Osteoblast (primary cell): ENCODE data around the gene PRCP. TPM values are rescaled to one million over a fixed set of nuclear protein-coding genes. Genes with fewer than 3 reads are reported as not detected.
"Not testable (repeated sequence)": the region's sequence is repeated elsewhere in the genome, so short reads cannot be mapped to it uniquely, and the experiment has no call there.

Source experiments
- DNase-seq: peaks from one replicate; pipeline ENCODE4 v3.0.0; 2011; ENCODE audit warnings: low spot score, mixed read lengths; ENCODE audit not compliant: insufficient read length; ENCODE audit errors: missing footprints
- H2AFZ ChIP-seq: 2 replicates; pipeline ENCODE4 v1.6.0; 2011; ENCODE audit warnings: mild to moderate bottlenecking, low read length
- H3K27ac ChIP-seq: 2 replicates; pipeline ENCODE4 v1.5.1; 2011; ENCODE audit warnings: mild to moderate bottlenecking, low read depth, low read length, moderate library complexity
- H3K27me3 ChIP-seq: 2 replicates; pipeline ENCODE4 v1.6.0; 2012; ENCODE audit warnings: mild to moderate bottlenecking, control low read depth, inconsistent platforms, low read length, moderate library complexity; ENCODE audit not compliant: insufficient read depth
- H3K36me3 ChIP-seq: 2 replicates; pipeline ENCODE4 v1.5.1; 2011; ENCODE audit warnings: mild to moderate bottlenecking, low read length, control low read depth, moderate library complexity; ENCODE audit not compliant: insufficient read depth
- H3K4me1 ChIP-seq: 2 replicates; pipeline ENCODE4 v1.5.1; 2011; ENCODE audit warnings: mild to moderate bottlenecking, low read length, control low read depth, moderate library complexity; ENCODE audit not compliant: insufficient read depth
- H3K4me2 ChIP-seq: 2 replicates; pipeline ENCODE4 v1.6.0; 2011; ENCODE audit warnings: mild to moderate bottlenecking, low read length; ENCODE audit not compliant: insufficient read depth
- H3K4me3 ChIP-seq: fragments of 200-600 bp; sonication (generic); 3 replicates; pipeline ENCODE4 v1.5.1; 2012; ENCODE audit warnings: mild to moderate bottlenecking, low read length, inconsistent platforms; ENCODE audit not compliant: insufficient read depth
- H3K79me2 ChIP-seq: 2 replicates; pipeline ENCODE4 v1.6.0; 2012; ENCODE audit warnings: mild to moderate bottlenecking, low read length, control low read depth, inconsistent platforms; ENCODE audit not compliant: insufficient read depth
- H3K9me3 ChIP-seq: 2 replicates; pipeline ENCODE4 v1.5.1; 2011; ENCODE audit warnings: low read depth, low read length, control low read depth
- H4K20me1 ChIP-seq: 2 replicates; pipeline ENCODE4 v1.6.0; 2012; ENCODE audit warnings: mild to moderate bottlenecking, low read length, control low read depth; ENCODE audit not compliant: insufficient read depth
- CTCF ChIP-seq: IDR thresholded peaks from 2 replicates; pipeline ENCODE4 v1.5.1; 2011; ENCODE audit warnings: mild to moderate bottlenecking, low read depth, low read length, moderate library complexity; ENCODE audit errors: extremely low read depth
- total RNA-seq: library from RNA; depleted of rRNA; stranded (reverse); fragments of >200 nt; gene quantifications from 2 replicates; pipeline ENCODE4 v1.2.3, GENCODE V29; 2012

PRCP gene
- total RNA-seq, 1 donor: 52.5 TPM

DNA sequence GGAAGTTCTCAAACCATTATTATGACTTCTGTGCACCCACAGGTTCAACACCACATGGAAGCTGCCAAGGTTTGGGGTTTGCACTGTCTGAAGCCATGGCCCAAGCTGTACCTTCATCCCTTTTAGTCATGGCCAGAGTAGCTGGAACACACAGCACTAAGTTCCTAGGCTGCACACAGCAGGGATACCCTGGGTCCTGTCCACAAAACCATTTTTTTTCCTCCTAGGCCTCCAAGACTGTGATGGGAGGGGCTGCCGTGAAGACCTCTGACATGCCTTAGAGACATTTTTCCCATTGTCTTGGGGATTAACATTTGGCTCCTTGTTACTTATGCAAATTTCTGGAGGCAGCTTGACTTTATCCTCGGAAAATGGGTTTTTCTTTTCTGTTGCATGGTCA is 44.0 kb upstream of the PRCP start:
- TF ChIP-seq CTCF: no peak
- Histone ChIP-seq H2AFZ (no peak overlapping the region), H3K4me1 (no peaks in the 10 kb centered on the region), H4K20me1 (no peaks in the 10 kb centered on the region), H3K36me3 (no peaks in the 10 kb centered on the region), H3K9me3 (no peaks in the 10 kb centered on the region), H3K4me2 (no peak overlapping the region), H3K27me3 (no peaks in the 10 kb centered on the region), H3K27ac (no peak overlapping the region), H3K4me3 (no peak overlapping the region), H3K79me2 (no peaks in the 10 kb centered on the region)
- no peak for DNase-seq

DNA sequence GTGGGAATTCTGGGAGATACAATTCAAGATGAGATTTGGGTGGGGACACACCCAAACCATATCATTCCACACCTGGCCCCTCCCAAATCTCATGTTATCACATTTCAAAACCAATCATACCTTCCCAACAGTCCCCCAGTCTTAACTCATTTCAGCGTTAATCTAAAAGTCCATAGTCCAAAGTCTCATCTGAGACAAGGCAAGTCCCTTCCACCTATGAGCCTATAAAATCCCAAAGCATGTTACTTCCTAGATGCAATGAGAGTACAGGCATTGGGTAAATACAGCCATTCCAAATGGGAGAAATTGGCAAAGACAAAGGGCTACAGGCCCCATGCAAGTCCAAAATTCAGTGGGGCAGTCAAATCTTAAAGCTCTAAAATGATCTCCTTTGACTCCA is 43.2 kb upstream of the PRCP start:
- H3K79me2 ChIP-seq, H3K4me3 ChIP-seq, H3K27me3 ChIP-seq, H3K36me3 ChIP-seq, DNase-seq, H3K9me3 ChIP-seq, H3K4me2 ChIP-seq, H4K20me1 ChIP-seq, H2AFZ ChIP-seq, H3K27ac ChIP-seq, H3K4me1 ChIP-seq: not testable (repeated sequence)

DNA sequence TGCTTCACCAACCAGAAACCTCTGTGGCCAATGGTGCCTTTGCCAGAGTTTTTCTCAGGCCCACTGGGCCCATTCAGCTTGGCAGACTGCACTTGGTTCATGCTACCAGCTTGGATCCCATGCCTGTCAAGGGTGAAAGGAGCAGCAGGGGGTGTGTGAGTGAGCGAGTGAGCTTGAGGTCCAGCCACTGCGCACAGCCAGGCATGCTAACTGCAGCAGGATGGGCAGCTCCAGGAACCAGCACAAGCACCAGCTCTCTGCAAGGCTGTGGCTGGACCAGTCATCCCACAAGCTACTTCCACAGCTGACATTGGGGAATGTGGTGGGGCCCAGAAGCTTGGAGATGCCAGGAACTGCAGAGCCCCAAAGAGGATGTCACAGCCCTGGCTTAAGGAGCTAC is 42.1 kb upstream of the PRCP start:
- Histone ChIP-seq H3K79me2 (no peaks in the 10 kb centered on the region), H3K4me1 (no peaks in the 10 kb centered on the region), H3K27me3 (no peaks in the 10 kb centered on the region), H3K27ac (no peak overlapping the region), H3K4me3 (no peak overlapping the region), H3K9me3 (no peaks in the 10 kb centered on the region), H4K20me1 (no peaks in the 10 kb centered on the region), H2AFZ (no peak overlapping the region), H3K4me2 (no peak overlapping the region), H3K36me3 (no peaks in the 10 kb centered on the region)
- no peak for DNase-seq
- TF ChIP-seq CTCF: no peak

DNA sequence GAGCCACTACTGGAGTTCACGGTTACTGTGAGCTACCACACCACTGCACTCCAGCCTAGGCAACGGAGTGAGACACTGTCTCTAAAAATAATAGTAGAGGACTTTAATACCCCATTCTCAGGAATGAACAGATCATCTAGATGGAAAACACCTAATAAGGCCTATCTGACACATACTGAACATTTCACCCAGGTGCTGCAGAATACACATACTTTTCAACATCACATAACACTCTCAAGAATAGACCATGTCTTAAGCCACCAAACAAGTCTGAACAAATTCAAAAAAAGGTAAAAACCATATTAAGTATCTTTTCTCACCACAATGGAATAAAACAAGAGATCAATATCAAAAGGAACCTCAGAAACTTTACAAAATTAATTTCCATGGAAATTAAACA is 39.2 kb upstream of the PRCP start:
- Histone ChIP-seq H3K36me3 (no peaks in the 10 kb centered on the region), H3K4me1 (no peaks in the 10 kb centered on the region), H3K79me2 (no peaks in the 10 kb centered on the region), H2AFZ (no peak overlapping the region), H3K27me3 (no peaks in the 10 kb centered on the region), H4K20me1 (no peaks in the 10 kb centered on the region), H3K27ac (no peak overlapping the region), H3K4me2 (no peak overlapping the region), H3K9me3 (no peaks in the 10 kb centered on the region), H3K4me3 (no peak overlapping the region)
- TF ChIP-seq CTCF: no peak
- no peak for DNase-seq

GRCh38 chr11:82937554-82937953 is 37.3 kb upstream of the PRCP start:
- H3K79me2 ChIP-seq: no peaks in the 10 kb centered on the region
- H3K9me3 ChIP-seq: no peaks in the 10 kb centered on the region
- no peak for DNase-seq
- no peak overlapping the region for H3K4me3 ChIP-seq
- no peaks in the 10 kb centered on the region for H3K4me1 ChIP-seq
- H2AFZ ChIP-seq: no peak overlapping the region
- H3K27me3 ChIP-seq: no peaks in the 10 kb centered on the region
- no peak overlapping the region for H3K4me2 ChIP-seq
- no peak overlapping the region for H3K27ac ChIP-seq
- TF ChIP-seq CTCF: no peak
- no peaks in the 10 kb centered on the region for H3K36me3 ChIP-seq
- H4K20me1 ChIP-seq: no peaks in the 10 kb centered on the region
